Fibroblast of lung (primary cell): ENCODE data around the gene GCSAM.

Experiments
- EZH2 ChIP-seq: IDR thresholded peaks from 2 replicates; pipeline ENCODE4 v1.5.1; 2012; ENCODE audit warnings: low read length, control low read depth, mild to moderate bottlenecking; ENCODE audit errors: missing control alignments
- TF ChIP-seq, protein P1 (sequence below), 2 donors: IDR thresholded peaks in 1 of 2; conservative IDR thresholded peaks in 1 of 2; 1 replicate in 1 of 2; 2 replicates in 1 of 2; pipeline ENCODE4 v1.5.1; 2011 to 2012; ENCODE audit warnings: low read length in 2 of 2, control low read depth in 1 of 2, inconsistent platforms in 1 of 2, low read depth in 1 of 2, mild to moderate bottlenecking in 1 of 2

DNA sequence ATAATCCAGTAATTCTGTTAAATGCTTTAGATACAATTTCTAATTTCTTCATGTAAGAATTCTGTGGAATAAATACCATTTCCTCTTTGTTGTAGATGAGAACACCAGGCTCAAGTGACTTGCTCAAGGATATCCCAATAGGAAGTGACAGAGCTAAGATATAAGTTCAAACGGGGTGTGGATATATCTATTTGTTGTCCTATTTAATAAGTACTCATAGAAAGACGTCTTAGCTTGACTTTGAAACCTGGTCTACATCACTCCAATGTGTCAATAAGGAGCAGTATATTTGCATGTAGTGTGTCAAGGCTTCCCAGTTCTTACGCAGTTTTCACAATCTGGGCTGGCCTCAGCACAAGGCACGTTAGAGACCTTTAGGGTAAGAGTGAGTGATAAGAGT lies 4.7 kb upstream of the GCSAM start:
- TF ChIP-seq, protein P1, sequence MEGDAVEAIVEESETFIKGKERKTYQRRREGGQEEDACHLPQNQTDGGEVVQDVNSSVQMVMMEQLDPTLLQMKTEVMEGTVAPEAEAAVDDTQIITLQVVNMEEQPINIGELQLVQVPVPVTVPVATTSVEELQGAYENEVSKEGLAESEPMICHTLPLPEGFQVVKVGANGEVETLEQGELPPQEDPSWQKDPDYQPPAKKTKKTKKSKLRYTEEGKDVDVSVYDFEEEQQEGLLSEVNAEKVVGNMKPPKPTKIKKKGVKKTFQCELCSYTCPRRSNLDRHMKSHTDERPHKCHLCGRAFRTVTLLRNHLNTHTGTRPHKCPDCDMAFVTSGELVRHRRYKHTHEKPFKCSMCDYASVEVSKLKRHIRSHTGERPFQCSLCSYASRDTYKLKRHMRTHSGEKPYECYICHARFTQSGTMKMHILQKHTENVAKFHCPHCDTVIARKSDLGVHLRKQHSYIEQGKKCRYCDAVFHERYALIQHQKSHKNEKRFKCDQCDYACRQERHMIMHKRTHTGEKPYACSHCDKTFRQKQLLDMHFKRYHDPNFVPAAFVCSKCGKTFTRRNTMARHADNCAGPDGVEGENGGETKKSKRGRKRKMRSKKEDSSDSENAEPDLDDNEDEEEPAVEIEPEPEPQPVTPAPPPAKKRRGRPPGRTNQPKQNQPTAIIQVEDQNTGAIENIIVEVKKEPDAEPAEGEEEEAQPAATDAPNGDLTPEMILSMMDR (conservative IDR thresholded peaks at IDR 0.05 in 1 of 2, IDR thresholded peaks at IDR 0.05 in 1 of 2; ENCODE audit: low read depth in 1 of 2, low read length in 2 of 2) = no peak
- TF ChIP-seq EZH2 = no peak
